A549 treated with AZD9567 at 1 μM for 4 hours (cell line): ENCODE results near the gene GOLT1B. TPM values are rescaled to one million over a fixed set of nuclear protein-coding genes. Genes with fewer than 3 reads are reported as not detected.

ENCODE experiments used
- total RNA-seq: library from RNA; stranded (reverse); fragments of 200-300 nt; extraction: Qiagen RNA extraction; gene quantifications from 5 replicates; pipeline ENCODE4 v1.2.3, GENCODE V29; 2022; ENCODE audit not compliant: insufficient read depth

Gene GOLT1B
- 87.5 to 137 TPM (median 97.0 TPM) in 5 replicates for total RNA-seq

GRCh38 chr12:21501258-21502163 lies at the start of gene GOLT1B, which contains the start of gene RECQL:
GOLT1B (plus strand) TSS chr12:21501789; CDS start chr12:21501924, 135 bp downstream.
RECQL (minus strand) TSS chr12:21501635; CDS start chr12:21499570, 2,065 bp downstream.

GRCh38 chr12:21526053-21526452 lies 24.5 kb downstream of the GOLT1B start, which contains the start of gene SPX:
SPX (plus strand) TSS chr12:21526296; CDS start chr12:21526473, 177 bp downstream.

Other genes starting within 250 kb of the GOLT1B start
- gene SLCO1A2, start 166.9 kb upstream of the GOLT1B start, total RNA-seq: 0.06 to 0.17 TPM in 2 of 5 replicates, not detected in the others
- not detected in 5 replicates for gene IAPP, start 128.9 kb upstream of the GOLT1B start, total RNA-seq
- gene PYROXD1, start 64.1 kb upstream of the GOLT1B start, total RNA-seq: 5.2 to 7.4 TPM (median 6.1 TPM) in 5 replicates
- 49.9 to 71.9 TPM (median 64.6 TPM) in 5 replicates for gene RECQL, start 154 bp upstream of the GOLT1B start, total RNA-seq
- 2.6 to 4.8 TPM (median 3.2 TPM) in 5 replicates for gene SPX, start 24.5 kb downstream of the GOLT1B start, total RNA-seq
- gene GYS2, start 103.1 kb downstream of the GOLT1B start, total RNA-seq: not detected in 5 replicates
- gene LDHB, start 156.1 kb downstream of the GOLT1B start, total RNA-seq: 1,481 to 1,703 TPM (median 1,522 TPM) in 5 replicates